GM21367 (cell line): ENCODE measurements around the gene ATXN3L.

Experiments used
- ATAC-seq: cut with Tn5 transposase; IDR thresholded peaks from one replicate; pipeline ENCODE4 v1.9.1; 2021; ENCODE audit not compliant: unreplicated experiment

Gene ATXN3L

GRCh38 chrX:13270360-13270759, 49.5 kb downstream of the ATXN3L start:
- ATAC-seq, result no peak

DNA sequence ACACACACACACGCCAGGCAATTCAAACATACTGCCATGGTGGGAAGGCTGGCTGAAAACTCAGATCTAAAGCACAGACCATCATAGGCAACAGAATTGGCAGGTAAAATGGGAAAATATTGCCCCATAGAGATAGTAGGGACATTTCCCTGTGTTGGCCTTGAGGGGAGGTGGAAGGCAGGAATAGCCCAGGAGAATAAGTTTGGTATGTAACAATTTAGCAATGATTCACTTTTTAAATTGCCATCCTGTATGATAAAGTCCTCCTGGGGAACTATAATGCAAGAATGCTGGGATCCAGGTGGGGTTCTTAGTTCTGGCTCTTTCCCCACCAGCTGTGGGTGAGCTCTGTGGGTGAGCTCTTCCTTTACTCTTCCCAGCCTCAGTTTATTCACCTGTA, 51.0 kb downstream of the ATXN3L start:
- ATAC-seq, result no peak
